HG02840 (cell line): ENCODE measurements around the gene TTLL11.
"Not testable (repeated sequence)": the region's sequence is repeated elsewhere in the genome, so short reads cannot be mapped to it uniquely, and the experiment has no call there.

Source experiments
- ATAC-seq: cut with Tn5 transposase; IDR thresholded peaks from one replicate; pipeline ENCODE4 v1.9.1; 2021; ENCODE audit warnings: mild to moderate bottlenecking, moderate library complexity, moderate number of reproducible peaks; ENCODE audit not compliant: unreplicated experiment, low FRiP score

The TTLL11 gene

GRCh38 chr9:122016744-122017143, 76.4 kb downstream of the TTLL11 start:
- ATAC-seq: no peak

- ATAC-seq: no peak
Measured at GRCh38 chr9:122016309-122016708, 76.8 kb downstream of the TTLL11 start.

DNA sequence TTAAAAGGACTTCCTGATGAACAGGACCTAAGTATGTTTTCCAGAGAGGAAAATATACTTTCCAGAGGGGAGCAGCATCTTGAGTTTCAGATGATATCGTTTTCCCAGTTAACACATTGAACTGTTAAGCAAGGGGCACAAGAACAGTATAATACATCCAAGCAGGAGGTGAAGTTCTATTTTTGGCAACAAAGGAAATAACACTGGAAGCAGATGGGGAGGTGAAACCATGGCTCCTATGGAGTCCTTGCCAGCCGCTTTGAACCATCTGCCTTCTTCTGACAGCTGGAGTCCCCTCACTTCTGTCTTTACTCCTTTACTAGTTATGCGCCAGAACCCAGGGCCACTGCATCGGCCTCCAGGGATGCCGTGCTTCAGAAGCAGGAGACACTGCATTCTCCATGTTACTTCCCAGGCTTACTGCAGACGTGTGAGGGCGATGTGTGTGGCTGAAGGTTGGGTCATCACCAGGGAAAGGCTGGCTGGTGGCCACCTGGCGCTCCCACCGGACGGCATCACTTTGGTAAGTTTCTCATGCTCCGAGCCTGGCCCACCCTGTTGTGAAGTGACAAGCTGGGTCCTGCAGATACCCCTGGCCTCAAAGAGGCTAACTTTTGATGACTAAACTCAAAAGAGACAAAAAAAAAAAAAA, 77.8 kb downstream of the TTLL11 start:
- no peak for ATAC-seq

GRCh38 chr9:122011818-122012498, 81.2 kb downstream of the TTLL11 start:
- ATAC-seq: no peak

DNA sequence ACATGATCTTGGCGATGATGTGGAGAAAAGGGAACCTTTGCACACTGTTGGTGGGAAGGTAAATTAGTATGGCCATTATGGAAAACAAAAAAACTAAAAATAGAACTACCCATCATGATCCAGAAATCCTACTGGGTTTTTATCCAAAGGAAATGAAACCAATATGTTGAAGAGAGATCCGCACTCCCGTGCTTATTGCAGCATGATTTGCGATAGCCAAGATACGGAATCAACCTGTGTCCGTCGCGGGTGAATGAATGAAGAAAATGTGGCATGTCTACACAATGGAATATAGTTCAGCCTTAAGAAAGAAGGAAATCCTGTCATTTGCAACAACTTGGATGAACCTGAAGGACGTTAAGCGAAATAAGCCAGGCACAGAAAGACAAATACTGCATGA, 84.5 kb downstream of the TTLL11 start:
- ATAC-seq: no peak

- no peak for ATAC-seq
Measured at GRCh38 chr9:122007837-122008236, 85.3 kb downstream of the TTLL11 start.

- no peak for ATAC-seq
Measured at GRCh38 chr9:122005597-122005996, 87.5 kb downstream of the TTLL11 start.

DNA sequence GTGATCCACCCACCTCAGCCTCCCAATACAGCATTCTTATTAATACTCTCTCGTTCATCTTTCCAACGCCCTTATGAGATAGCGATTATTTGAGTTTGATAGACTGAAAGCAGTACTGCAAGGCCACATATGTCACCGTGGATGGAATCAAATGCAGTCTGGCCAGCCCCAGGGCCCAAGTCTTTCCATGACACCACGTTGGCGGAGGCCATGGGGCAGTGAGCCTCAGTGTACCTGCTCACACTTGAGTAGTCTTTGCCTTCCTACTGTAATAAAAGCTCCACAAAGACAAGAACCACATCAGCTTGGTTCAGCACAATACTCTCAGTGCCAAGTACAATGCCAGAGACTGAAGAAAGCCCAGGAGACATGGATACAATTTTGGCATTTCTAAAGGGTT, 88.5 kb downstream of the TTLL11 start:
- no peak for ATAC-seq

- ATAC-seq: no peak
Measured at GRCh38 chr9:122001491-122002201, 91.5 kb downstream of the TTLL11 start.

GRCh38 chr9:122000526-122000925, 92.6 kb downstream of the TTLL11 start:
- ATAC-seq: not testable (repeated sequence)

GRCh38 chr9:121999556-121999955, 93.6 kb downstream of the TTLL11 start:
- ATAC-seq: no peak

DNA sequence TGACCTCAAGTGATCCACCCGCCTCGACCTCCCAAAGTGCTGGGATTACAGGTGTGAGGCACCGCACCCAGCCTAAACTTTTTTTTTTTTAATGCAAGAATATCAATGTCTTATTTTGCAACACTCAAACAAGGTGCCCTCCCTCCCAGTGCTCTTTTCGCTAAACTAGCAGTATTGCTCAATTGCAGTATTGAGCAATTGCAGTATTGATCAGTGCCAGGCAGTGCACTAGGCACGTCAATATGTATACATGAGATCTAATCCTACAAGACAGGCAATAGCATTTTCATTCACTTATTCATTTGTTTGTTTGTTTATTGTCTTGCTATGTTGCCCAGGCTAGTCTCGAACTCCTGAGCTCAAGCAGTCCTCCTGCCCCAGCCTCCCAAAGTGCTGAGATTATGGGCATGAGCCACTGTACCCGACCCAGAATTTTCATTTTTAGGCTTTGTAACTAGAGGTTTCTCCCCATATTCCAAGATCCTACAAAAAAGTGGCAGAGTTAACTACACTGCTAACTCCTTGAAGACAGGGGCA, 94.5 kb downstream of the TTLL11 start:
- ATAC-seq: no peak

DNA sequence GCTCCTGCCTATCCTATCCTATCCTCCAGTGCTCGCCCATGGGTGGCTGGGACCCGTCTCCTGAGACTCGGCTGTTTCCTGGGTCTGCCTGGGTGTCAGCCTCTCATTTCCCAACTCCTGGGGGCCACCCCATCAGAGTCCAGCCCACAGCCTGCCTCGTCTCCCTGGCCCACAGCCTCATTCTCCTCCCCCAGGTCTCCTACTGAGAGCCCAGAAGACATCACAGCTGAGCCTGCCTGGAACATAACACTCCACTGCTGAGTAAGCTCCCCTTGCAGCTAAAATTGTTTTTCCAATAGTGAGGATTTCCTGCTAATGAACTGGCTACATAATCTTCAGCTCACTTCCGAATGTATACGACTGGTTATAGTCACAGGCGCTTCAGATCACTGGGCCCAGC, 95.3 kb downstream of the TTLL11 start:
- ATAC-seq: no peak

GRCh38 chr9:121996783-121997182, 96.3 kb downstream of the TTLL11 start:
- no peak for ATAC-seq

GRCh38 chr9:121995997-121996396, 97.1 kb downstream of the TTLL11 start:
- no peak for ATAC-seq

- ATAC-seq: no peak
Measured at GRCh38 chr9:121992571-121993212, 100.4 kb downstream of the TTLL11 start.

DNA sequence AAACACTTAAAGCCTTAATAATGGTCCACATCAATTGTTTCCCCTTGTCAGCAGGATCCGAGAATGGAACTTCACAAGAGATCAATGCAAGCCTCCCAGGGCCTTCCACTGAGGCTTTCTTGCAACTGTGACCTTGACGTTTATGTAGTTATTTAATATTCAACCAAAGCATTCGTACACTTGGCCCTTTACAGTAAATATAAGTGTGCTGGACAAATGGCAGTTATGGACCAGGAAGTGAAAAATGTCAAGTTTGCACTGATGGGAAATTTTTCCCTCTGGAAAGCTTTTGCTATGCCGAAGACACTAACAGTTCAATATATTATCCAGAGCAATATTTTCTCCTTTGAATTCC, 101.8 kb downstream of the TTLL11 start:
- no peak for ATAC-seq

GRCh38 chr9:121990600-121991306, 102.4 kb downstream of the TTLL11 start:
- ATAC-seq: no peak

GRCh38 chr9:121989010-121989409, 104.1 kb downstream of the TTLL11 start:
- ATAC-seq: no peak

DNA sequence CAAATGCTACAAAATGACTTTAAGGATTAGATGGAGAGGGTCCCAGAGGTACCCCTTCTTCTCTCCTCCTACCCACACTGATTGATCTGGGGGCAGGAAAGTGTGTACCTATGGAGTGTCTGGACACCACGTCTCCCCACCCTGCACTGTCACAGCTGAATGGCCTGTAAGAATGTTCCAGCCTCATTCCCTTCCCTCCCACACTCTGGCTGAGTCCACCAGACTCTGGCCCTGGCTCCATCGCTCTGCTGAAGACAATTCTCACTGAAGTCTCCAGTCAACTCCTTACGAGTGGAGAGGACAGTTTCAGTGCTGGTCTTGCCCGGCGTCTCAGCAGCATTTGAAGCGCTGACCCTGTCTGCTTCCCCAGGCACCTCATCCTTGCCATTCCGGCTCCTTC, 105.8 kb downstream of the TTLL11 start:
- no peak for ATAC-seq
